Fibroblast of pulmonary artery (primary cell): ENCODE results near the gene AGXT2.

Experiments
- DNase-seq: peaks from one replicate; pipeline ENCODE4 v3.0.0-alpha.2; 2010; ENCODE audit warnings: low read depth
- H3K4me3 ChIP-seq: replicated peaks from 2 replicates; pipeline ENCODE4 v1.5.1; 2011; ENCODE audit warnings: low read depth, mild to moderate bottlenecking, control low read depth, low read length, moderate library complexity
- CTCF ChIP-seq: IDR thresholded peaks from 2 replicates; pipeline ENCODE4 v1.5.1; 2011; ENCODE audit warnings: mild to moderate bottlenecking, control low read depth, low read length, inconsistent platforms; ENCODE audit errors: missing control alignments

AGXT2 gene

GRCh38 chr5:35001842-35002241 lies 45.9 kb downstream of the AGXT2 start:
- no peak for DNase-seq
- no peak overlapping the region for H3K4me3 ChIP-seq
- TF ChIP-seq CTCF = no peak

- no peak overlapping the region for H3K4me3 ChIP-seq
- TF ChIP-seq CTCF = no peak
- DNase-seq = peak; percentile 71
These were observed 49.5 kb downstream of the AGXT2 start for GRCh38 chr5:34998058-34998789.

GRCh38 chr5:34996261-34996660 lies 51.5 kb downstream of the AGXT2 start:
- no peak for TF ChIP-seq CTCF
- DNase-seq = no peak

GRCh38 chr5:34993951-34994350 lies 53.8 kb downstream of the AGXT2 start:
- H3K4me3 ChIP-seq = no peak overlapping the region
- DNase-seq = no peak
- no peak for TF ChIP-seq CTCF

More at GRCh38 chr5:34996261-34996660, 51.5 kb downstream of the AGXT2 start:
- H3K4me3 ChIP-seq = no peak overlapping the region

GRCh38 chr5:34991486-34992238 lies 56.1 kb downstream of the AGXT2 start:
- H3K4me3 ChIP-seq = no peak overlapping the region
- peak; percentile 15 for DNase-seq
- no peak for TF ChIP-seq CTCF

GRCh38 chr5:34986965-34987364 lies 60.8 kb downstream of the AGXT2 start:
- TF ChIP-seq CTCF = no peak
- no peak for DNase-seq
- H3K4me3 ChIP-seq = no peak overlapping the region

GRCh38 chr5:34982823-34983222 lies 64.9 kb downstream of the AGXT2 start:
- no peak for DNase-seq
- H3K4me3 ChIP-seq = no peak overlapping the region
- TF ChIP-seq CTCF = no peak
